PC-9 (cell line): ENCODE results near the gene PRICKLE2. TPM values are rescaled to one million over a fixed set of nuclear protein-coding genes. Genes with fewer than 3 reads are reported as not detected.

ENCODE experiments used
- BruUV-seq: library from RNA; stranded (reverse); fragments of 400-500 nt; replicated peaks from 2 replicates; lab custom pipeline; 2021; lab: Mats Ljungman, UMichigan
- CTCF ChIA-PET: fragments of 300-600 bp; sonication (Branson Sonifier 250); formaldehyde crosslinking; loops from one replicate; lab custom pipeline; 2022; ENCODE audit warnings: antibody characterized with exemption; lab: Charles Lee
- POLR2A ChIA-PET: fragments of 300-600 bp; sonication (Branson Sonifier 250); formaldehyde crosslinking; loops from one replicate; lab custom pipeline; 2022; ENCODE audit warnings: antibody characterized with exemption; ENCODE audit not compliant: unreplicated experiment; lab: Charles Lee
- DNase-seq, 2 experiments: peaks; one replicate each; pipeline versions ENCODE4 v3.0.0 to v3.0.0-alpha.2; 2015 to 2022; ENCODE audit warnings: mixed read lengths in 1 of 2
- H2AFZ ChIP-seq: fragments of 200-600 bp; sonication (generic); 2 replicates; pipeline ENCODE4 v1.8.1; 2017; ENCODE audit warnings: antibody characterized with exemption
- H3F3A ChIP-seq: fragments of 200-600 bp; sonication (generic); 2 replicates; pipeline ENCODE4 v1.8.1; 2017; ENCODE audit warnings: antibody characterized with exemption, mild to moderate bottlenecking, low read depth; ENCODE audit not compliant: insufficient read depth
- H3K27ac ChIP-seq: fragments of 200-600 bp; sonication (generic); 2 replicates; pipeline ENCODE4 v1.6.1; 2016; ENCODE audit warnings: mixed run types
- H3K27me3 ChIP-seq: fragments of 200-600 bp; sonication (generic); 2 replicates; pipeline ENCODE4 v1.6.1; 2016; ENCODE audit warnings: low read depth, mixed run types; ENCODE audit not compliant: insufficient read depth
- H3K36me3 ChIP-seq: fragments of 200-600 bp; sonication (generic); 2 replicates; pipeline ENCODE4 v1.6.1; 2016; ENCODE audit warnings: low read depth, mixed run types
- H3K4me1 ChIP-seq: fragments of 200-600 bp; sonication (generic); replicated peaks from 2 replicates; pipeline ENCODE4 v1.6.1; 2016; ENCODE audit warnings: mixed run types; ENCODE audit not compliant: insufficient read depth
- H3K4me2 ChIP-seq: fragments of 200-600 bp; sonication (generic); 2 replicates; pipeline ENCODE4 v1.6.1; 2017; ENCODE audit warnings: mixed run types
- H3K4me3 ChIP-seq: fragments of 200-600 bp; sonication (generic); 2 replicates; pipeline ENCODE4 v1.6.1; 2016; ENCODE audit warnings: mixed run types
- H3K79me2 ChIP-seq: fragments of 200-600 bp; sonication (generic); 2 replicates; pipeline ENCODE4 v1.6.1; 2017; ENCODE audit warnings: low read depth, mixed run types
- H3K9me2 ChIP-seq: fragments of 200-600 bp; sonication (generic); 2 replicates; pipeline ENCODE4 v1.8.1; 2017; ENCODE audit warnings: mild to moderate bottlenecking; ENCODE audit not compliant: insufficient read depth
- H3K9me3 ChIP-seq: fragments of 200-600 bp; sonication (generic); 2 replicates; pipeline ENCODE4 v1.8.1; 2016; ENCODE audit warnings: low read depth; ENCODE audit not compliant: insufficient read depth
- H4K20me1 ChIP-seq: fragments of 200-600 bp; sonication (generic); 2 replicates; pipeline ENCODE4 v1.8.1; 2017; ENCODE audit not compliant: insufficient read depth
- CTCF ChIP-seq: fragments of 200-600 bp; sonication (generic); conservative IDR thresholded peaks from 2 replicates; pipeline ENCODE4 v1.6.1; 2017; ENCODE audit warnings: mixed run types, antibody characterized with exemption, mild to moderate bottlenecking, moderate library complexity
- EZH2 ChIP-seq: fragments of 200-600 bp; sonication (generic); IDR thresholded peaks from 2 replicates; pipeline ENCODE4 v1.8.0; 2017; ENCODE audit warnings: antibody characterized with exemption, low read depth
- intact Hi-C: fragments of 100-400 bp; cut with micrococcal nuclease; formaldehyde crosslinking; loops from one replicate; pipeline ENCODE4 v1.10.0; 2022; ENCODE audit not compliant: unreplicated experiment
- total RNA-seq: library from RNA; stranded (reverse); gene quantifications from 2 replicates; pipeline ENCODE4 v1.2.3, GENCODE V29; 2021

PRICKLE2 gene
- total RNA-seq, 1 experiment from 2014 or later: 7.9 TPM

DNA sequence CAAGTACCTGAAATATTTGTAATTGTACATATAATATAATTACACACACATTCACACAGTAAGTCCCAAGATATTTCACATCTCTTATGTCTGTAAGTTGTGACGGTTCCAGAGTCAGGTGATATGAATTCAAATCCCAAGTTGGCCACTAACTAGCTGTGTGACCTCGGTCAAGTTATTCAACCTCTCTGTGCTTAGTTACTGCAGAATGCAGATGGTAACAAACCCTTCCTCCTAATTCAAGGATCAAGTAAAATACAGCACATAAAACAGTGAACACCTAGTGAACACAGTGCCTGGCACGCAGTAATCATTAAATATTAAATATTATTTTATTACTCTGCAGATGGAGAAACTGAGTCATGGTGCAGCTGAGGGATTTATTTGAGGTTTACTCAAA lies 6.9 kb downstream of the PRICKLE2 start:
- Histone ChIP-seq H3K4me3 (no peak overlapping the region), H3F3A (no peaks in the 10 kb centered on the region), H3K4me1 (no peaks in the 10 kb centered on the region), H3K36me3 (no peaks in the 10 kb centered on the region), H4K20me1 (no peaks in the 10 kb centered on the region), H3K27me3 (no peaks in the 10 kb centered on the region), H3K9me3 (no peaks in the 10 kb centered on the region), H3K27ac (no peak overlapping the region), H2AFZ (no peak overlapping the region), H3K79me2 (no peaks in the 10 kb centered on the region), H3K4me2 (no peak overlapping the region), H3K9me2 (no peaks in the 10 kb centered on the region)
- no peak for TF ChIP-seq EZH2
- no peak for TF ChIP-seq CTCF
- POLR2A ChIA-PET: no interaction called here
- intact Hi-C loops: loop anchor here (10.0 kb wide), 2 partner anchors 64 to 184 kb away; no protein-coding TSS in a partner anchor
- DNase-seq: no peak
- no TSS peak for BruUV-seq
- CTCF ChIA-PET: no interaction called here

GRCh38 chr3:64216274-64217147 lies 8.8 kb downstream of the PRICKLE2 start:
- intact Hi-C loops: loop anchor here (10.0 kb wide), 2 partner anchors 62 to 182 kb away; no protein-coding TSS in a partner anchor
- Histone ChIP-seq H2AFZ (no peak overlapping the region), H3K36me3 (no peaks in the 10 kb centered on the region), H3K27me3 (no peaks in the 10 kb centered on the region), H3K4me3 (no peak overlapping the region), H3K79me2 (no peaks in the 10 kb centered on the region), H3K27ac (no peak overlapping the region), H3K9me3 (no peaks in the 10 kb centered on the region), H3K9me2 (no peaks in the 10 kb centered on the region), H3K4me2 (no peak overlapping the region), H4K20me1 (no peaks in the 10 kb centered on the region), H3F3A (no peaks in the 10 kb centered on the region), H3K4me1 (no peaks in the 10 kb centered on the region)
- POLR2A ChIA-PET: interaction anchor here (0.6 to 0.7 kb wide), 2 partner anchors 22 to 1665 kb away, joined by 5 to 12 read pairs; no protein-coding TSS in a partner anchor
- no TSS peak for BruUV-seq
- TF ChIP-seq EZH2 (no peak), CTCF (no peak)
- CTCF ChIA-PET: no interaction called here
- no peak for DNase-seq

DNA sequence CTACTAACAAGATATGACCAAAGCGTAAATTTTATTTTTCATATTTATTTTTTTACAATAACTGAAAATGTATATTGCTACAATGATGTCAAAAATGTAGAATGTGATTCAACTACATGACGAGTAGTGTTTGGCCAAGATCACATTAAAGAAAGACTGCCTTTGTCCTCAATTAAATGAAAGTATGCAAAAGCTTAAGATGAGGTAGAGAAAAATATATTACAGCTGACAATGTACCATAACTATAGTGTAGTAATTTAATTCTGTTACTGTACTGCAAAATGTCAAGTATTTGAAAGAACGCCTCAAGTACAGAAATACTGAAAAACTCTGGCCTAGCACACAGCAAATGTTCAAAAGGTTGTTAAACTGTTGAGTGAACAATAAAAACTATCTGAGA lies 9.7 kb downstream of the PRICKLE2 start:
- Histone ChIP-seq H3K36me3 (no peaks in the 10 kb centered on the region), H3K9me2 (no peaks in the 10 kb centered on the region), H4K20me1 (no peaks in the 10 kb centered on the region), H3K27me3 (no peaks in the 10 kb centered on the region), H2AFZ (no peak overlapping the region), H3K9me3 (no peaks in the 10 kb centered on the region), H3K27ac (no peak overlapping the region), H3K4me1 (no peaks in the 10 kb centered on the region), H3K4me2 (no peak overlapping the region), H3K79me2 (no peaks in the 10 kb centered on the region), H3F3A (no peaks in the 10 kb centered on the region), H3K4me3 (no peak overlapping the region)
- DNase-seq: no peak
- CTCF ChIA-PET: no interaction called here
- no TSS peak for BruUV-seq
- POLR2A ChIA-PET: interaction anchor here (0.7 kb wide), 1 partner anchor 27 kb away, joined by 8 read pairs; no protein-coding TSS in a partner anchor
- intact Hi-C loops: loop anchor here (2.0 to 10.0 kb wide), 4 partner anchors 27 to 181 kb away; no protein-coding TSS in a partner anchor
- TF ChIP-seq CTCF: no peak
- no peak for TF ChIP-seq EZH2
